Inferior parietal cortex (tissue), 1 donor: ENCODE data around the gene H19.

Source experiments
- DNase-seq: peaks from one replicate; pipeline ENCODE4 v3.0.0-alpha.2; 2016; ENCODE audit errors: extremely low spot score

H19 gene

GRCh38 chr11:1946812-1947484 is 50.7 kb downstream of the H19 start, which contains the start of gene MRPL23:
TSS of gene MRPL23 (plus strand) at chr11:1947332. CDS start at chr11:1947363, 31 bp downstream.
- DNase-seq, result no peak
